Duodenal mucosa (tissue), 2 donors: Measurements from ENCODE around the gene KCNMB4.

Source experiments
- H3K27ac ChIP-seq: one replicate; pipeline ENCODE4 v1.7.0; 2013; ENCODE audit warnings: low read depth, low read length
- H3K27me3 ChIP-seq, 2 donors: one replicate each; pipeline ENCODE4 v1.7.0; 2013; ENCODE audit warnings: low read length in 2 of 2, control low read depth in 1 of 2; ENCODE audit not compliant: insufficient read depth in 2 of 2, control insufficient read depth in 1 of 2
- H3K36me3 ChIP-seq, 2 donors: one replicate each; pipeline ENCODE4 v1.7.0; 2013; ENCODE audit warnings: low read length in 2 of 2, control low read depth in 1 of 2; ENCODE audit not compliant: insufficient read depth in 2 of 2, control insufficient read depth in 1 of 2
- H3K4me1 ChIP-seq, 2 donors: one replicate each; pipeline ENCODE4 v1.7.0; 2013; ENCODE audit warnings: low read length in 2 of 2, control low read depth in 1 of 2; ENCODE audit not compliant: insufficient read depth in 2 of 2, control insufficient read depth in 1 of 2
- H3K4me3 ChIP-seq, 2 donors: one replicate each; pipeline ENCODE4 v1.7.0; 2013; ENCODE audit warnings: low read length in 2 of 2, low read depth in 1 of 2
- H3K9ac ChIP-seq, 2 donors: one replicate each; pipeline ENCODE4 v1.7.0; 2013; ENCODE audit warnings: low read length in 2 of 2, low read depth in 1 of 2
- H3K9me3 ChIP-seq, 2 donors: one replicate each; pipeline ENCODE4 v1.7.0; 2013; ENCODE audit warnings: low read length in 2 of 2, control low read depth in 1 of 2; ENCODE audit not compliant: control insufficient read depth in 1 of 2

Gene KCNMB4

DNA sequence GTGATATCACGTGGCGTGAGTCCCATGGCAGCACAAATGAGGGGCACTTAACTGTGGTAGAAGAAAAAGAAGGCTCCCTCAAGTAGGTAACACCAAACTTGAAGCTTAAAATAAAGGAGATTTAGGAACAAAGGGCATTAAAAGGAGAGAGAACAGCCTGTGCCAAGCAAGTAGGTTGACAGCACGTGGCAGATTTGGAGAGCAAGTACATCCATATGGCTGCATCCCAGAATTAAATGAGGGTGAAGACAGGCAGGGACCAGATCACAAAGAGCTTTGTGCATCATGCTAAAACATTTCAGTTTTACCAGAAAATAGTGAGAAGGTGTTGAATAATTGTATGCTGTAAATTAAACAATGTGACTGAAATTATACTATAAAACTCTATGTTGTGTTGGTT lies 32.8 kb downstream of the KCNMB4 start:
- H3K27ac ChIP-seq = no peak overlapping the region
- H3K9ac ChIP-seq = no peak overlapping the region
- no peaks in the 10 kb centered on the region for H3K9me3 ChIP-seq
- no peak overlapping the region for H3K4me3 ChIP-seq
- H3K27me3 ChIP-seq = no peaks in the 10 kb centered on the region
- peaks cover 4 to 6% of the 10 kb centered on the region in 2 donors for H3K4me1 ChIP-seq
- no peaks in the 10 kb centered on the region for H3K36me3 ChIP-seq

DNA sequence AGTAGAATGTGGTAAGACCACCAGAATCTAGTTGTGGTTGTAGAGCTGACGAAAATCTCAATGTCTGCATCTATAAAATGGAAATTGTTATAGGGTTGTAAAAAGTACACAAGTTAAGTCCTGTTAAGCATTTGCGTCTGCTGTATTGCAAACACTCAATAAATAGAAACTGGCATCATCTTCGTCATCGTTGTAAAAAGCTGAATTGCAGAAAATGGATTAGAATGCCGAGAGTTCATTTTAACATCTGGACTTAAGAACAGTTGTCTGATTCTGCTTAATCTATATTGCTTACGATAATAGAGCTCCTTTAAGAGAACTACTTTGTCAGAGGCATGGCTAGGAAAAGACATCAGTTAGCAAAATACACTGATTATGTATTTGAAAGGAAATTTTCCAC lies 33.2 kb downstream of the KCNMB4 start:
- Histone ChIP-seq H3K27me3 (no peaks in the 10 kb centered on the region), H3K9ac (no peak overlapping the region), H3K4me3 (no peak overlapping the region), H3K9me3 (no peaks in the 10 kb centered on the region), H3K36me3 (no peaks in the 10 kb centered on the region), H3K4me1 (peaks cover 2% of the 10 kb centered on the region in 2 donors), H3K27ac (no peak overlapping the region)

- no peaks in the 10 kb centered on the region for H3K4me1 ChIP-seq
- H3K9me3 ChIP-seq = no peaks in the 10 kb centered on the region
- H3K36me3 ChIP-seq = no peaks in the 10 kb centered on the region
- H3K27me3 ChIP-seq = no peaks in the 10 kb centered on the region
- H3K9ac ChIP-seq = no peak overlapping the region
- H3K27ac ChIP-seq = no peak overlapping the region
- H3K4me3 ChIP-seq = no peak overlapping the region
These were observed 34.0 kb downstream of the KCNMB4 start for GRCh38 chr12:70400124-70400523.

GRCh38 chr12:70402597-70402996 lies 36.5 kb downstream of the KCNMB4 start:
- no peaks in the 10 kb centered on the region for H3K4me1 ChIP-seq
- H3K9me3 ChIP-seq = no peaks in the 10 kb centered on the region
- H3K4me3 ChIP-seq = no peak overlapping the region
- H3K9ac ChIP-seq = no peak overlapping the region
- H3K36me3 ChIP-seq = no peaks in the 10 kb centered on the region
- H3K27me3 ChIP-seq = no peaks in the 10 kb centered on the region
- H3K27ac ChIP-seq = no peak overlapping the region

GRCh38 chr12:70403826-70404225 lies 37.7 kb downstream of the KCNMB4 start:
- Histone ChIP-seq H3K9me3 (no peaks in the 10 kb centered on the region), H3K9ac (no peak overlapping the region), H3K27me3 (no peaks in the 10 kb centered on the region), H3K4me3 (no peak overlapping the region), H3K27ac (no peak overlapping the region), H3K4me1 (no peaks in the 10 kb centered on the region), H3K36me3 (no peaks in the 10 kb centered on the region)

DNA sequence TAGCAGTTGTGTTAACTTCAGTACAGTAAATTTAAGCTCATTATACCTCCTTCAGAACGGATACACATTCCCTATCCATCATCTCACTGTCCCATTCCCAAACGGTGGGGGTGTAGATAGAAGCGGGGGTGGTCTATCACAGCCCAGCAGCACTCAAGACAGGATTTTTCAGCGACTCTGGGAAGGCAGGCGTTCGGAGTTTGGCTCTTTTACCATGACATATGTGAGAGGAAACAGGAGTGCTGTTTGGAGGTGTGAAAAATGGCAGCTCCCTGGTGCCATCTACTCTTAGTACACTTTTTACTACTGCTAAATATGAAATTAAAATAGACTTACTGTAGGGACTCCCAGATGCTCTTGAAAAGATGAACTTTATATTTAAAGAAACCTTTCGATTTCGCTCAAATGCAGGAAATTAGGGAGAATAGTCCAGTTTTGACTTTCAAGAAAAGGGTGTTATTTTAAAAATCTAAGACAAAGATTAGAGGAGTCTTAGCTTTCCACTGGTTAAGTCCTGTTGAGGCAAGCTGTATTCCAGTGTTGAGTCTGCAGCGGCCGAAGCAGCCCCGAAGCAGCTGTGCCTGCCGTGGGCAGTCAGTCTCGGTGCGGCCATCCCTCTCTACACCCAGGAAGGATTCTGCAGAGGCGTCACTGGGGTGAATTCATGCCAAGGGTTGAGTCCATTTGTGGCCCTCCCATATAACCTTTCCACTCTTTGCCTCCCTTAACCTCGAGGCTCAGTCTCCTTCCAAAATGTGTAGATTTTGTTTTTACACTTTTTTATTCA lies 42.1 kb downstream of the KCNMB4 start:
- H3K27me3 ChIP-seq = no peaks in the 10 kb centered on the region
- no peak overlapping the region for H3K9ac ChIP-seq
- no peaks in the 10 kb centered on the region for H3K9me3 ChIP-seq
- no peaks in the 10 kb centered on the region for H3K36me3 ChIP-seq
- H3K27ac ChIP-seq = no peak overlapping the region
- H3K4me3 ChIP-seq = no peak overlapping the region
- no peaks in the 10 kb centered on the region for H3K4me1 ChIP-seq

- no peaks in the 10 kb centered on the region for H3K4me1 ChIP-seq
- H3K4me3 ChIP-seq = no peak overlapping the region
- no peaks in the 10 kb centered on the region for H3K9me3 ChIP-seq
- H3K36me3 ChIP-seq = no peaks in the 10 kb centered on the region
- H3K27ac ChIP-seq = no peak overlapping the region
- H3K27me3 ChIP-seq = no peaks in the 10 kb centered on the region
- no peak overlapping the region for H3K9ac ChIP-seq
These were observed 49.9 kb downstream of the KCNMB4 start for GRCh38 chr12:70415987-70416386.

GRCh38 chr12:70417121-70417520 lies 51.0 kb downstream of the KCNMB4 start:
- H3K27ac ChIP-seq = no peak overlapping the region
- no peaks in the 10 kb centered on the region for H3K36me3 ChIP-seq
- H3K9me3 ChIP-seq = no peaks in the 10 kb centered on the region
- H3K9ac ChIP-seq = no peak overlapping the region
- no peaks in the 10 kb centered on the region for H3K4me1 ChIP-seq
- H3K4me3 ChIP-seq = no peak overlapping the region
- H3K27me3 ChIP-seq = no peaks in the 10 kb centered on the region

DNA sequence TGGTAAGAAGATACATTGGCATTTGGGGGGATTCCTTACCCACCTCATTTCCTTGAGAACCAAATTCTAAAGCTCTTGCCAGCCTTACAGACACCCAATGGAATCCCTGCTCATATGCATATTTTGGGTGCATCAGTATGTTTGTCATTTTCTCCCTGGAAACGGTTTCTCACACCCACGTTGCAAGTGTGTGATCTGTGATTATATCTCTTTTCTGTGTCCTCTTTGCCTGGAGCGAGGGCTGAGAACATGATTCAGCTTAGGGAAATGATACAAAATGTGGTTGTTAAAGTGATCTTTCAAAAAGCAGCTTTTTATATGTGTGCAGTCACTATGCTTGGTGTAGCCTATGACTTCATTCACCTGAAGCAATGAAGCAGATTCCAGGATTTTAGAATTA lies 52.0 kb downstream of the KCNMB4 start:
- no peak overlapping the region for H3K4me3 ChIP-seq
- no peaks in the 10 kb centered on the region for H3K27me3 ChIP-seq
- H3K27ac ChIP-seq = no peak overlapping the region
- H3K9ac ChIP-seq = no peak overlapping the region
- no peaks in the 10 kb centered on the region for H3K4me1 ChIP-seq
- no peaks in the 10 kb centered on the region for H3K9me3 ChIP-seq
- no peaks in the 10 kb centered on the region for H3K36me3 ChIP-seq

DNA sequence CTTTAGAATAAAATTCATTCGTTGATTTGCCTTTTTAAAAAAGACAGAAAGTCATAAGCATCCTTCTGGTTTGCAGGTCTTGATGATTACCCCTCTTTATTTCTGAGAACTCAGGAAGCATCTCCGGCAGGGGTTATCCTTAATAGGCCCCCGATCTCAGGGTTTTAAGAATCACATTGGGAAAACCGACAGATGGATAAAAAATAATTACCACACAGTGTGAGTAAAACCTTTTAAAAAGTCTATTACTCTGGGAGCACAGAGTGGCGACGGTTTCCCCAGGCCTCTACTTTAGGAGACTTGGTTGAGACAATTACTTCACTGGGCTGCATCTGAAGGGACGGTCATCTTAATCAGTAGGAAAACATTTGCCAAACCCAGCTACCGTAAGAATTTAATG lies 56.5 kb downstream of the KCNMB4 start:
- Histone ChIP-seq H3K36me3 (no peaks in the 10 kb centered on the region), H3K27me3 (no peaks in the 10 kb centered on the region), H3K9me3 (no peaks in the 10 kb centered on the region), H3K4me1 (no peaks in the 10 kb centered on the region), H3K4me3 (no peak overlapping the region), H3K27ac (no peak overlapping the region), H3K9ac (no peak overlapping the region)
